Left ventricle myocardium inferior (tissue), 1 donor: ENCODE data around the gene DNAJC9. TPM values are rescaled to one million over a fixed set of nuclear protein-coding genes. Genes with fewer than 3 reads are reported as not detected.

Experiments
- DNase-seq: peaks from one replicate; pipeline ENCODE4 v3.0.0-alpha.2; 2020
- H3K27ac ChIP-seq: fragments of 200-600 bp; replicated peaks from 2 replicates; pipeline ENCODE4 v1.8.0; 2021
- H3K27me3 ChIP-seq: fragments of 200-600 bp; 2 replicates; pipeline ENCODE4 v1.8.0; 2021; ENCODE audit warnings: low read depth
- H3K36me3 ChIP-seq: fragments of 200-600 bp; 2 replicates; pipeline ENCODE4 v1.8.0; 2021
- H3K4me1 ChIP-seq: fragments of 200-600 bp; 2 replicates; pipeline ENCODE4 v1.8.0; 2021
- H3K4me3 ChIP-seq: fragments of 200-600 bp; 2 replicates; pipeline ENCODE4 v1.8.0; 2021; ENCODE audit warnings: mild to moderate bottlenecking, moderate library complexity
- H3K9me3 ChIP-seq: fragments of 200-600 bp; replicated peaks from 2 replicates; pipeline ENCODE4 v1.8.0; 2021
- intact Hi-C: fragments of 100-400 bp; cut with micrococcal nuclease; formaldehyde crosslinking; loops from one replicate; pipeline ENCODE4 v1.11.0; 2022
- total RNA-seq: library from RNA; stranded (reverse); fragmentation: NEBNext Ultra II Directional; extraction: Animal tissue kit (Norgen Biotek cat#: 25700); gene quantifications from one replicate; pipeline ENCODE4 v1.2.1, GENCODE V29; 2021
- TF ChIP-seq, protein P1 (sequence below): fragments of 200-600 bp; IDR thresholded peaks from 2 replicates; pipeline ENCODE4 v1.8.0; 2021; ENCODE audit warnings: antibody characterized with exemption, mild to moderate bottlenecking, borderline replicate concordance
- donor health status: DM: no; HTN: yes; CAD: no; lungs with severe emphysema.

DNAJC9 gene
- total RNA-seq, 1 donor from 2014 or later, result 8.6 TPM

DNA sequence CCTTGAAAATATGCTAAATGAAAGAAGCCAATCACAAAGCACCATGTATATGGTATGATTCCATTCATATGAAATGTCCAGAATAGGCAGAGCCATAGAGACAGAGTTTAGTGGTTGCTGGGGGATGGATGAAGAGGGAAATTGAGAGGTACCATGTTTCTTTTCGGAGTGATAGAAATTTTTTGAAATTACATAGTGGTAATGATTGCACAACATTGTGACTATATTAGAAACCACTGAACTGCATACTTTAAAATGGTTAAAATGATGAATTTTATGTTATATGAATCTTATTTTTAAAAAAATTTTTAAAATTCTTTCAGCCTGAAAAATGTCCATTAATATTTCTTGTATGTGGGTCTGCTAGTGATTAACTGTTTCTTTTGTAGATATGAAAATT is 26.1 kb downstream of the DNAJC9 start:
- H3K9me3 ChIP-seq, result no peaks in the 10 kb centered on the region
- TF ChIP-seq, protein P1, sequence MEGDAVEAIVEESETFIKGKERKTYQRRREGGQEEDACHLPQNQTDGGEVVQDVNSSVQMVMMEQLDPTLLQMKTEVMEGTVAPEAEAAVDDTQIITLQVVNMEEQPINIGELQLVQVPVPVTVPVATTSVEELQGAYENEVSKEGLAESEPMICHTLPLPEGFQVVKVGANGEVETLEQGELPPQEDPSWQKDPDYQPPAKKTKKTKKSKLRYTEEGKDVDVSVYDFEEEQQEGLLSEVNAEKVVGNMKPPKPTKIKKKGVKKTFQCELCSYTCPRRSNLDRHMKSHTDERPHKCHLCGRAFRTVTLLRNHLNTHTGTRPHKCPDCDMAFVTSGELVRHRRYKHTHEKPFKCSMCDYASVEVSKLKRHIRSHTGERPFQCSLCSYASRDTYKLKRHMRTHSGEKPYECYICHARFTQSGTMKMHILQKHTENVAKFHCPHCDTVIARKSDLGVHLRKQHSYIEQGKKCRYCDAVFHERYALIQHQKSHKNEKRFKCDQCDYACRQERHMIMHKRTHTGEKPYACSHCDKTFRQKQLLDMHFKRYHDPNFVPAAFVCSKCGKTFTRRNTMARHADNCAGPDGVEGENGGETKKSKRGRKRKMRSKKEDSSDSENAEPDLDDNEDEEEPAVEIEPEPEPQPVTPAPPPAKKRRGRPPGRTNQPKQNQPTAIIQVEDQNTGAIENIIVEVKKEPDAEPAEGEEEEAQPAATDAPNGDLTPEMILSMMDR, result no peak
- H3K27ac ChIP-seq, result no peak overlapping the region
- no peaks in the 10 kb centered on the region for H3K27me3 ChIP-seq
- intact Hi-C loops, result no loop called here
- H3K4me1 ChIP-seq, result no peaks in the 10 kb centered on the region
- H3K36me3 ChIP-seq, result peaks cover 28% of the 10 kb centered on the region
- H3K4me3 ChIP-seq, result no peak overlapping the region
- no peak for DNase-seq

DNA sequence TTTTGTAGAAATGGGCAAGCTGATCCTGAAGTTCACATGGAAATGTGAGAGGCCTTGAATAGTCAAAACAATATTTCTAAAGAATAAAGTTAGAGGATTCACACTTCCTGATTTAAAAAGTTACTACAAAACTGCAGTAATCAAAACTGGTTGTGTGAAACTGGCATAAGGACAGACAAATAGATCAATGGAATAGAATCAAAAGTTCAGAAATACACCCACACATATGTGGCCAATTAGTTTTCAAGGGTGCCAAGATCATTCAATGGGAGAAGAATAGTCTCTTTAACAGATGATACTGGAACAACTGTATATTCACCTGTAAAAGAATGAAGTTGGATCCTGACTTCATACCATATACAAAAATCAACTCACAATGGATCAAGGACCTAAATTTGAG is 27.7 kb downstream of the DNAJC9 start:
- Histone ChIP-seq H3K4me3 (no peak overlapping the region), H3K4me1 (no peaks in the 10 kb centered on the region)
- TF ChIP-seq, protein P1, result no peak

DNA sequence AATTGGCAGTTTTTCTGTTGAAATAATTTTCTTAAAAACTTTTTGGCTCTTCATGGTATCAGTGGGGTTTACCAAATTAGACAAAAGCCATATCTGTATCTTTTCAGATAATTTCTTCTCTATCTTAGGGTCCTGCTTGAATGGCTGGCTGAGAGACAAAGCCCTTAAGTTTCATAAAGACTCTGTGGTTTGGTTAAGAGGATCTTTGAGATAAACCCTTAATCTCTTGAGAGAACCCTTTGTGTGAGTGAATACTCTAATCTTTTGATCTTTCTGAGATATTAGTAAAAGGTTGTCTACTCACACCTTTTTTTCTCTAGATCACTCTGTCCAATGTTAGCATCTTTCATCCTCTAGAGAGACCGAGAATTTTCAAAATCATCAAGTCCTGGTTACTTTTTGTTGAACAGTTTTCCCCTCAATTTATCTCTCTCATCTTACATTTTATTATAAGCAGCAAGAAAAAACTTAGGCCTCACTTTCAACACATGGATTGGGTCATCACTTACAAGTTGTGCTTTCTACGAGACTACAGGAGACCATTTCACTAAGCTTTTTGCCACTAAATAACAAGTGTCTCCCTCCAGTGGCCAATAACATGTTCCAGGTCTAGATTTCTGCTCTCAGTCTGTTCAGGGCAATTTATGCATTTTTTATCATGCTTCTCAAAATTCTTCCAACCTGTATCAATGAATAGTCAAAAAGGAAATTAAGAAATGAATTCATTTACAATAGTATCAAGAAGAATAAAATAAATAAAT is 28.4 kb downstream of the DNAJC9 start:
- Histone ChIP-seq H3K9me3 (no peaks in the 10 kb centered on the region), H3K27ac (no peak overlapping the region), H3K4me1 (no peaks in the 10 kb centered on the region), H3K27me3 (no peaks in the 10 kb centered on the region), H3K4me3 (no peak overlapping the region), H3K36me3 (peaks cover 32% of the 10 kb centered on the region)
- DNase-seq, result no peak
- TF ChIP-seq, protein P1, result no peak
- intact Hi-C loops, result no loop called here

More for the DNA sequence above, 27.7 kb downstream of the DNAJC9 start:
- Histone ChIP-seq H3K27ac (no peak overlapping the region), H3K36me3 (peaks cover 32% of the 10 kb centered on the region), H3K27me3 (no peaks in the 10 kb centered on the region), H3K9me3 (no peaks in the 10 kb centered on the region)
- intact Hi-C loops, result no loop called here
- no peak for DNase-seq

DNA sequence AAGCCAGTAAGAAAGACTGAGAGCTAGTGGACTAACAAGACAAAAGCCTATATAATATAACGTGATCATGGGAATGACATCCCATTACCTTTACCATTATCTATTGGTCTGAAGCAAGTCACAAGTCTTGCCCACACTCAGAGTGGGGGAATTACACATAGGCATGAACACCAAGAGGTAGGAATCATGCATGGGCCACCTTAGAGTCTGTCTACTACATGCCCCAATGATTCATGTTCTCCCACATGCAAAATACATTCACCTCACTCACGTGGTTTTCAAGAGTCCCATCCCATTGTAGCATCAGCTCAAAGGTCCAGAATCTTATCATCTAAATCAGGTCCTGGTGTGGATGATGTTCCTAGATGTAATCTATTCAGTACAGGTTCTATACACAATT is 29.4 kb downstream of the DNAJC9 start:
- Histone ChIP-seq H3K4me1 (no peaks in the 10 kb centered on the region), H3K27ac (no peak overlapping the region), H3K36me3 (peaks cover 32% of the 10 kb centered on the region), H3K27me3 (no peaks in the 10 kb centered on the region), H3K4me3 (no peak overlapping the region), H3K9me3 (no peaks in the 10 kb centered on the region)
- TF ChIP-seq, protein P1, result no peak
- intact Hi-C loops, result no loop called here
- no peak for DNase-seq

DNA sequence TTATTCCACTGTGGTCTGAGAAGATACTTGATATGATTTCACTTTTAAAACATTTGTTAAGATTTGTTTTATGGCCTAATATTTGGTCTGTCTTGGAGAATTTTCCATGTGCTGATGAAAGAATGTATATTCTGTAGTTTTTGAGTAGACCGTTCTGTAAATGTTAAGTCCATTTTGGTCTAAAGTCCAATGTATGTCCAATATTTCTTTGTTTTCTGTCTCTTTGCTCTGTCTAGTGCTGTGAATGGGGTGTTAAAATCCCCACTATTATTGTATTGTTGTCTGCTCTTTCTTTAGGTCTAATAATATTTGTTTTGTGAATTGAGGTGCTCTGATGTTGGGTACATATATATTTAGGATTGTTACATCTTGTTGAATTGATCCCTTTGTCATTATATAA is 31.3 kb downstream of the DNAJC9 start:
- Histone ChIP-seq H3K4me3 (no peak overlapping the region), H3K9me3 (no peaks in the 10 kb centered on the region), H3K27ac (no peak overlapping the region), H3K36me3 (peaks cover 35% of the 10 kb centered on the region), H3K4me1 (no peaks in the 10 kb centered on the region), H3K27me3 (no peaks in the 10 kb centered on the region)
- intact Hi-C loops, result no loop called here
- no peak for DNase-seq
- TF ChIP-seq, protein P1, result no peak
